NK-92 treated with Interleukin-12 subunit alpha and Interleukin-12 subunit beta, amount 100 ng/mL, for 24 hours (cell line): ENCODE results near the gene AGRN.
"Not testable (repeated sequence)": the region's sequence is repeated elsewhere in the genome, so short reads cannot be mapped to it uniquely, and the experiment has no call there.

ENCODE experiments used
- DNase-seq: peaks from one replicate; lab custom pipeline; 2025; lab: John Stamatoyannopoulos, UW

Gene AGRN

GRCh38 chr1:1067284-1067859 is 47.5 kb downstream of the AGRN start:
- no peak for DNase-seq

- no peak for DNase-seq
Measured at GRCh38 chr1:1067860-1068516, 48.1 kb downstream of the AGRN start.

DNA sequence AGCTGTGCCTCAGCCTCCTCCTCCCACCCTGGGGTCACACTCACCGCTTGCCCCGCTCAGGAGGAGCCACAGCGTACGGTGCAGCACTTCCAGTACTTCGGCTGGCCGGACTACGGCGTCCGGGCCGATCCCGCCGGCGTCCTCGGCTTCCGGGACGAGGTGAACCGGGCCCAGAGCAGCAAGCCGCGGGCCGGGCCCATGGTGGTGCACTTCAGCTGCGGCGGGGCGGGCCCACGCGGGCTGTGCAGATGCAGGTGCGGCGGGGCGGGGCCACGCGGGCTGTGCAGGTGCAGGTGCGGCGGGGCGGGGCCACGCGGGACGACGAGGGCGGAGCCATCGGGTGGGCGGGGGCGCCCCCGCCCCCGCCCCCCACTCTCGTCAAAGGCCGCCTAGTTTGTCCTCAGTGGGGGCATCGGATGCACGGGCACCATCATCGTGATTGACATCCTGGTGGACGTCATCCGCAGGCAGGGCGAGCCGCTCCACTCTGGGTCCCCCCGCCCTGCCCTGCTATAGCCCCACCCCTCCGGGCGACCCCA is 48.7 kb downstream of the AGRN start:
- no peak for DNase-seq

- peak; percentile 65 for DNase-seq
Measured at GRCh38 chr1:1069056-1069710, 49.3 kb downstream of the AGRN start.

GRCh38 chr1:1069711-1070676 is 50.1 kb downstream of the AGRN start:
- DNase-seq = no peak

GRCh38 chr1:1071486-1072298 is 51.8 kb downstream of the AGRN start:
- no peak for DNase-seq

DNA sequence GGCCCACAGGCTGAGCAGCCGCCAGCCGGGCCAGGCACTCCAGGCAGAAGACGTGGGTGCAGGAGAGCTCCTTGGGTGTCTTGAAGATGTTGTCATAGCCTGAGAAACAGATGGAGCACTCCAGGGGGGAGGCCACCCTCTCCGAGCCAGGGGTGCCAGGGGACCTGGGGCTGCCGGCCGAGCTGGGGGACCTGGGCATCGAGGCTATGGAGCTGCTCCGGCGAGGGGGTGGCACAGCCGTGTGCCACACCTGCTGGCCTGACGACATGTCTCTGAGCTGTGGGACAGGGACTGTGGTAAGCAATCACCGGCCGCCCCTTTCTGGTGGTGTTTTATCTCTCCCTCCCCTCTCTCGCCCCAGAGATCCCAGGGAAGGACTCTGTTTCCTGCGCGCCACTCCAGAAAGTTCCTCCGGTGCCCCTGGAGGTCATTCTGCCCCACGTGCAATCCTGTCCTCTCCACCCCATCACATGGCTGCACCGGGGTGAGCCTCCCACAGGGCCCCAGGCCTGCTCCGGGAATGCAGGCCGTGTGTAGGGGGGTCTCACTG is 52.5 kb downstream of the AGRN start:
- DNase-seq = no peak

DNA sequence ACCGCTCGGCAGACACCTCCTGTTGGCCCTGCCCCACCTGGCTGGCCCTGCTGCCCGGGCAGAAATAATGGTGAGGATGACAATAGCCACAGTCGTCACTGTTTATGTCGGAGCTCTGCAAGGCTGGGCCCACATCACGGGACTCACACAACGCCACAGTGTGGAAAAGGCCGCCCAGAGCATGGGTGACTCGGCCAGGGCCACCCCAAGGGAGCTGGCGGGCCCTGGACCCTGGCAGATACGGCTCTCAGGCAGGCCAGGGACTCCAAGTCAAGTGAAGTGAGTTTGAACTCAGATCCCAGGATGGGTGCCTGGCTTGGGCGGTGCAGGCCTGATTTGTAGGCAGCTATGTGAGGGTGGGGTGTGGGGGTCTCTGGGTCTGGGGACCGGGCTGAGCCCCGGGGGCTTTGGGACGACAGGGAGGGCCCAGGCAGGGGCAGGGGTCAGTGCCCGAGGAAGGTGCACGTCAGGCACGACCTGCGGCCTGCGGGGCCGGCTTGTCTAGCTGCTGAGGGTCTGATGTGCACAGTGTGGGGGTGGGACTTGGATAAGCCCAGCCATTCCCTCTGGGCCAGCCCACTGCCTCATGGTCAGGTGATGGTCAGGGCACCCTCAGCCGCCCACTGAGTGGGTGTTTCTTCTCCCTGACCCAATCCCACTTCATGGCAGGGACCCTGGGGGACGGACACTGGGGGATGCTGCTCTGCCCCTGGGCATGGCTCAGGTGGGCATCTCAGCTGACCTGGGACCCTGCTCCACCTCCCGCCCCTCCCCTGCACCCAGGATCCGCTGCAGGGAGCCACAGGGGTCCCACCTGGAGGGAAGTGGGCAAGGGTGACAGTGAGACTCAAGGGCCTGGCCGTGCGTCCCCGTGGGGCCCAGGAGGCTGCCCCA is 53.2 kb downstream of the AGRN start:
- no peak for DNase-seq

- no peak for DNase-seq
Measured at GRCh38 chr1:1073743-1074587, 54.0 kb downstream of the AGRN start, which contains the start of gene RNF223. Gene RNF223 (minus strand): TSS chr1:1074306. CDS start chr1:1072566, 1,740 bp downstream.

DNA sequence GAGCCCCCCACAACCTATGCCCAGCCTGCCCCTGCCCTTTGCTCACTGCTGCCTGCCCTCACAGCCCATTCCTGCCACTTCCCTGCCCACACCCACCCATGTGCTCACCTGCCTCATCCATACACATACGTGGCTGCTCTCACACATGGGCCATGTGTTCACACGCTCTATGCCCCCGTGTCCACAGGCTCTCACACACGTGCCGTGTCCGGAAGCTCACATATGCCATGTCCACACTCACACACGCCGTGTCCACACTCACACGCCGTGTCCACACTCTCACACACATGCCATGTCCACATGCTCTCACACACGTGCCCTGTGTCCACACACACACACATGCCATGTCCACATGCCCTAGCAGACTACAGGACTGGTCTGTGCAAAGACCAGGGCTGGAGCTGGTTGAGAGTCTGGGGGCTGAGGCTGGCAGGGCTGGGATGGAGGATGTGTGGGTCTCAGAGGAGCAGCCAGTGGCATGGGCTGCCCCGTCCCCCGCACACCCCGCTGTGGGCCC is 54.8 kb downstream of the AGRN start:
- DNase-seq = no peak

DNA sequence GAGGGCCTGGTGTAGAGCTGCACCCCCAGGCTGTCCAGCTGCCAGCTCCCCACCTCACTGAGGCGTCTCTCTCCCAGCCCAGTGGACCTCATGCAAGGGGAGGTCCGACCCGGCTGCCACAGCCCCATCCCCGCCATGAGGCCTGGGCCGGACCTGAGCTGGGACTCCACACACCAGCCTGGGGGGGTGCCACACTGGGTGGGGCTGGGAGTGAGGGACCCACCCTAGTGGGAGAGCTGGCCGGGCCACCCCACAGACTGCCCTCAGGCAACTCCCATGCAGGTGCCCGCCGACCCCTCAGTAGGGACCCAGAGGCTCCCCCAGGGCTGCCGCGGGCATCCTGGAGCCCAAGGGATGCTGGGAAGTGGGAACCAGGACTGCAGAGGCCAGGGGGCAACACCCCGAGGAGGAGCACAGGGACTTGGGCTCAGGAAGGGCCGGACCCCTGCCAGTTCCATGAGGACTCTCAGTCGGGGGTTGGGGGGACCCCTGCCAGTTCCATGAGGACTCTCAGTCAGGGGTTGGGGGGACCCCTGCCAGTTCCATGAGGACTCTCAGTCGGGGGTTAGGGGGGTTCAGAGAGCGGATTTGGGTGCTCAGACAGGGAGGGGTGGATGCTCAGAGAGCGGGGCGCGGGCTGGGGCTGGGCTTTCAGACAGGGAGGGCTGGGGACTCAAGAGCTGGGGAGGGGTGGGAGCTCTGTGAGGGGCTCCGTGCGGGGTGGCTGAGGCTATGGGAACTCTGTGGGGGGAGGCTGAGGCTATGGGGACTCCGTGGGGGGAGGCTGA is 55.4 kb downstream of the AGRN start:
- no peak for DNase-seq

DNA sequence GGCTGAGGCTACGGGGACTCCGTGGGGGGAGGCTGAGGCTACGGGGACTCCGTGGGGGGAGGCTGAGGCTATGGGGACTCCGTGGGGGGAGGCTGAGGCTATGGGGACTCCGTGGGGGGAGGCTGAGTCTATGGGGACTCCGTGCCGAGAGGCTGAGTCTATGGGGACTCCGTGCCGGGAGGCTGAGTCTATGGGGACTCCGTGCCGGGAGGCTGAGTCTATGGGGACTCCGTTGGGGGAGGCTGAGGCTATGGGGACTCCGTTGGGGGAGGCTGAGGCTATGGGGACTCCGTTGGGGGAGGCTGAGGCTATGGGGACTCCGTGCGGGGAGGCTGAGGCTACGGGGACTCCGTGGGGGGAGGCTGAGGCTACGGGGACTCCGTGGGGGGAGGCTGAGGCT is 57.5 kb downstream of the AGRN start:
- DNase-seq = not testable (repeated sequence)

GRCh38 chr1:1079408-1080121 is 59.6 kb downstream of the AGRN start:
- DNase-seq = no peak

- no peak for DNase-seq
Measured at GRCh38 chr1:1080122-1080757, 60.3 kb downstream of the AGRN start.

DNA sequence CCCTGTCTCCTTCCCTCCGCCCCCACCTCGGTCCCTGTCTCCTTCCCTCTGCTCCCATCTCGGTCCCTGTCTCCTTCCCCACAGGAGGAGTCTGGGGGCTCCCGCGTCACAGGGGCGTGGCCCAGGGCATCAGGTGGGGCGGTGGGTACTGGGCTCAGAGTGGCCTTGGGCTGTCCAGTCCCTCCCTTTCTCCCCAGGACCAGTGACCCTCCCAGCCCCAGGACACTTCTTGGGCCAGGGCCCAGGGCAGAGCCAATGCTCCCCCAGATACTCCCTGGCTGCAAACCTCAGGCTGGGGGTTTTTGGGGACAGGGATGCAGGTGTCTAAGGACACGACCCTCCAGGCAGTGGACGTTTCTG is 61.0 kb downstream of the AGRN start:
- no peak for DNase-seq

DNA sequence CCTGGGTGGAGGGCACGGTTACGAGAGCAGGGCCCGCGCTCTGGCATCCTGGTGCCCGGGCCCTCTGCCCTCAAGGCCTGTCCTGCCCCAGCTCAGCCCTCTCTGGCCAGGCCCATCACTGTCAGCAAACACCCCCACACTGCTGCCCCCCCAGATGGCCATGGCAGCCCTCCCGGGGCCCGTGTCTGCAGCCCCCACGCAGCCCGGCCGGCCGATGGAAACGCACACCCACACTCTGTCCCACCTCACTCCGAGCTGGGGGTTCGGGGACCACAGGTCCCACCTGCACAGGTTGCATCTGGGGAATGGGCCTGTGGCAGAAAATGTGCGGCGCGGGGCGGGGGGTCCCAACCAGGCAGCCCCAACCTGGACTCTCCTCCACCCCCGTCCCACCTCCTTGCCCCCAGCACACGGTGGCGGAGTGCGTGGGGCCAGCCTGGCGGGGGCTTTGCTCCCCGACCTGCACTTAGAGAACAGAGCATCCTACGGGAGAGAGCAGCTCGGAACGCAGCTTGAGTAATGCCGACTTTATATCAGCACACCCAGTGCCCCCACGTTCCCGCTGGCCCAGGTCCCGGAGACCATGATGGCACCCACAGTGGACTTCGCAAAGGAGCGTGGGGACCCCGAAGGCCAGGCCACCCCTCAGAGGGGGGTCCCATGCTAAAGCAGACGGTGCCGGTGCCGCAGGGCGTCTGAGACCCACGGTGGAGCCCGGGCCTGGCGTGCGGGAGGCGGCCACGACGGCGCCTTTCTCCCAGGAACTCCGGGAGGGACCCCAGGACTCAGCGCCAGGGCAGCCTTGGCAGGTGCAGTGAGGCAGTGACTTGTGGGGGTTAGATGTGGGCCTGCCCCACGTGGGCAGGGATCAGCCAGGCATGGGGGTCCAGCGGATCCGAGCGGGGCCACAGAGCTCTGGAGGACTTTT is 61.7 kb downstream of the AGRN start:
- no peak for DNase-seq
